CD4-positive, alpha-beta T cell treated with Interleukin-12 subunit alpha and Interleukin-12 subunit beta, for 1 hour (primary cell): ENCODE data around the gene KLB.
"Not testable (repeated sequence)": the region's sequence is repeated elsewhere in the genome, so short reads cannot be mapped to it uniquely, and the experiment has no call there.

Experiments used
- DNase-seq: peaks from one replicate; pipeline ENCODE4 v3.0.0-alpha.2; 2020

The KLB gene

DNA sequence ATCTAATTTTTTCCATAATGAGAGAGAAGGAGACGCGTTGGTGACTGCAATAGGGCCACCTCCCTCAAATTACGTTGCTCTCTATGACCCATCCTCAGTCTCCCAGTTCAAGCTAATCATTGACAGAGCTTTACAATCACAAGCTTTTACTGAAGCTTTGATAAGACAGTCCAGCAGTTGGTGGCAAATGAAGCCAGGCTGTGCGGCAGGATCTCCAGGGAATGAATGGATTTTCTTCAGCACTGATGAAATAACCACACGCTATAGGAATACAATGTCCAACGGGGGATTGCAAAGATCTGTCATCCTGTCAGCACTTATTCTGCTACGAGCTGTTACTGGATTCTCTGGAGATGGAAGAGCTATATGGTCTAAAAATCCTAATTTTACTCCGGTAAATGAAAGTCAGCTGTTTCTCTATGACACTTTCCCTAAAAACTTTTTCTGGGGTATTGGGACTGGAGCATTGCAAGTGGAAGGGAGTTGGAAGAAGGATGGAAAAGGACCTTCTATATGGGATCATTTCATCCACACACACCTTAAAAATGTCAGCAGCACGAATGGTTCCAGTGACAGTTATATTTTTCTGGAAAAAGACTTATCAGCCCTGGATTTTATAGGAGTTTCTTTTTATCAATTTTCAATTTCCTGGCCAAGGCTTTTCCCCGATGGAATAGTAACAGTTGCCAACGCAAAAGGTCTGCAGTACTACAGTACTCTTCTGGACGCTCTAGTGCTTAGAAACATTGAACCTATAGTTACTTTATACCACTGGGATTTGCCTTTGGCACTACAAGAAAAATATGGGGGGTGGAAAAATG is at the start of gene KLB:
KLB (plus strand) TSS at position 168 of the 821 bp plus-strand sequence; CDS start at position 188, 20 bp downstream.
- DNase-seq: no peak

DNA sequence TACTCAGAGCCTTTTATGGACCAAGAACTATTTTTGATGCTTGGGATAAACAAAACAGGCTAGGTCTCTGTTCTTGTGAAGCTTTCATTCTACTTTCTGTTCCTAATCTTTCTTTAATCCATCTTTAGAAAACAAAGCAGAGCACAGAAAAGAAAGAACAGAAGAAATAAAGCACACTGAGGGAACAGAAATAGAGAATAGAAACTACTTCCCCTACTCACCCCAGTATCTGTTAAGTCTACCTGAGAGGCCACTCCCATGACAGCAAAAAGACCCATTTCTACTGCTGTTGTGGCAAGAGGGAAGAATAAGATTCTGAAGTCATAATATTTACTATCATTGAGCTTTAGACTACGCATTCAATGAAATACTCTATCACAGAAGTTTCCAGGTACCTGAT is 49.7 kb upstream of the KLB start:
- peak; percentile 21 for DNase-seq

DNA sequence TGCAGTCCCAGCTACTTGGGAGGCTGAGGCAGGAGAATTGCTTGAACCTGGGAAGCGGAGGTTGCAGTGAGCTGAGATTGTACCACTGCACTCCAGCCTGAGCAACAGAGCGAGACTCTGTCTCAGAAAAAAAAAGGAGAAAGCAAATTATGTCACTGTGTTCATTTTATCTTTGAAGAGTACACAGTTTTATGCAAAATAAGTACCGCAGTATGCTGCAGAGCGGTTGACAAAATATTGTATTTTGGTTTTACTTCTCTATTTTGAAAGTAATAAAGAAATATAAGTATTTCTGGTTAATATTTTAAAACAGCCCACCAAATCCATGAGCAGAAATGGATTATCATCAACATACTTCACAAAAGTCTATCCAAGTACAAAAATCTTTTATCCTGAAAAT is 46.1 kb upstream of the KLB start:
- DNase-seq: not testable (repeated sequence)

DNA sequence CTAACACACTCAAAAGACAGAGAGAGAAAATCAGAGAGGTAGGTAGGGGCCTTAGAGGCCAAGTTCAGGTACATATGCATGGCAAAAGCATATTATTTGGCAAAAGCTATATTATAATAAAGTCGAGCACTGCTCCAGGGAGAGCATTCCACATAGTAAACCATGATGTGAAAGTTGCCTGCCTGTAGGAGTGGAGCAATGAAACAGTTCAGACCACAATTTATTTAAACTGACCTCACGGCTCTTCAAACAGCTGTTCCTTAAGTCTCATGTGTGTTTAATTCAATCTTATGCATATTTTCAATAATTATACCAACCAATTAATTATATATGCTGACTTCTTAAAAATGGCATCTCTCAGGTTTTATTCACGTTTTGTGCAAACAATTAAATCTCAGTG is 43.9 kb upstream of the KLB start:
- DNase-seq: no peak

DNA sequence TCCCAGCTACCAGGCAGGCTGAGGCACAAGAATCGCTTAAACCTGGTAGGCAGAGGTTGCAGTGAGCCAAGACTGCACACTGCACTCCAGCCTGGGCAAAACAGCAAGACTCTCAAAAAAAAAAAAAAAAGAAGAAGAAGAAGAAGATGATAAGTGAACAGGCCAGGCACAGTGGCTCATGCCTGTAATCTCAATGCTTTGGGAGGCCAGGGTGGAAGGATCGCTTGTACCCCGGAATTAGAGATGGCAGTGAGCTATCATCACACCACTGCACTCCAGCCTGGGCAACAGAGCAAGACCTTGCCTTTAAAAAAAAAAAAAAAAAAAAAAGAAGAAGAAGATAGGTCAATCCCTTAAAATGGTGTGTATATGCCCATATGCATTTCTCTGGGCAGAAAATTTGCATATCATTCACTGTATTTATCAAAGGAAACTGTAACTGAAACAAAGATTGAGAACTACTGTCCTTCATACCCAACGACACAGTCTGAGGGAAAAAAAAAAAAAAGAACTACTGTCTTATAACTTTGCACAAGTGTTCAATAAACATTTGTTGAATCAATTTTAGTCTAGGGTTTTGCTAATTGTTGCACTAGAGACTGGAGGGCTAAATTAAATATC is 42.8 kb upstream of the KLB start:
- no peak for DNase-seq

DNA sequence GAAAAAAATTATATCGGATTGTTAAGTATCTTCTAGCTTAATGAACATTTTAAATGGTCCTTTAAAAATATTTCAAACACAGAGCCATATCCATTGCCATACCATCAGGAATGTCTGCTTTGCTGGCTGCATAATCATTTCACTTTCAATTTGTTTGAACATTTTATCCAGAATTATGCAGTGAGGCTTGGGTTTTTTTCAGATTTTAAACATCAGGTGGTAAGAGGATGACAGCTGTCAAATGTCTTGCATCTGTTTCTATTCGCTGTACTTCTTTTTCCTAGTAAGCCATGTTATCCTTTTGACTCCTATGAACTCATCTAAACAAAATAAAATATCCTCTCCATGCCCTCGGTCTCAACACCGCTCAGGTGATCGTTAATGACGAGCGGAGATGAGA is 41.4 kb upstream of the KLB start:
- no peak for DNase-seq

DNA sequence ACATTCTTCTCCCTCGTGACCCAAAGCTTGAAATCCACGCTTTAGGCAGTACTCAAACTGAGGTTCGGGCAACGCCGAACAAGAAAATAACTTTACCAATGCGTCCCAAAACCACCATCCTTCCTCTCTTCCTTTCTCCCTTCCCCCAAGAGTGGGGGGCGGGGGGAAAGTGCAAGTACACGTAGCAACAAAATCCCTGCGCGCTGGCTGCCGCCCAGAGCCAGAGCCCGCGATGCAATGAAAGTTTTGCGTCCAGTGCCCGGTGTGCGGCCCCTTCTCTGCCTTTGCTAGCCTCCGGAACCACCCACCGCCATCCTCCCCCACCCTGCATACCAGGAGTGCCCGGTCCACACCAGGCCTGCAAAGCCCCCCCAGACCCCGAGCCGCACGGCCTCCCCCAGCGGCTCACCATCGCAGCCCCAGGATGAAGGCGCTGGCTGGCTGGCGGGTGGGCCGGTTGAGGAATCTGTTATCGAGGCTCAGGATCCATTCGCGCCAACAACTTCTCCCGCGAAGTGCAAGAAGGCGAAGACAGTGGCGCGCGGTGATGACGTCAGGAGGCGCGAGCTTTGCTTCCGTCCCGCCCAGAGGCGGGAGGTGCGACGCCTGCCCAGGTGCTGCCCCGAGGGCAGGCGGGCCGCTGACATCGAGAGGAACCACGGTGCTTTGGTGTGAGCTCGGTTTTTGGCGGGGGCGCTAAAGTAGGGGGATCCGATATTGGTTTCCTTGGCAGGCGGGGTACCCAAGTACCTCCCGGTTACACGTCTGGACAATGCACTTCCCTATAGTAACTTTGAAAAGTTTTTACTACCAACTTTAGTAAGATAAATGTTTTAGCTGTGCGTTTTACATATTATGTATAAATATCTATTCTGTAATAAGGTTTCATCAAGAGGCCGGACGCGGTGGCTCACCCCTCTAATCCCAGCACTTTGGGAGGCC is 40.6 kb upstream of the KLB start, which contains the start of gene RFC1:
RFC1 (minus strand) TSS at position 533 of the 942 bp plus-strand sequence; CDS start at position 412, 121 bp downstream.
- peak; percentile 92 for DNase-seq

DNA sequence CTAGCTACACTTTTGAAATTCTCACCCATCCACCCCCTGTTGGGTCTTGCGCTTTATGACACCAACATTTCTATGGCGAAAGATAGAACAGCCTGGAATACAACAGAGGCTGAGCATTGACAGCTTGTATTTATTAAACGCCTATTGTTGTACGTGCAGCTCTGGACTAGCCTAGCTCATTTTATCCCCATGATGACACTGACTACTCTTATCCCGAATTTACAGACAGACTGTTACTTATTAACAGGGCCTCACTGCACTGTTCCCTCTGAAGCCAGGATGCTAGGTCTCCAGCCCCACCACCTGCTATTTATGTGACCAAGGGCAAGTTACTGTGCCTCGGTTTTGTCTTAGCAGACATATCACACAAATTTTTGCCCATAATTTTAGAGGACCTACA is 39.6 kb upstream of the KLB start:
- DNase-seq: no peak

DNA sequence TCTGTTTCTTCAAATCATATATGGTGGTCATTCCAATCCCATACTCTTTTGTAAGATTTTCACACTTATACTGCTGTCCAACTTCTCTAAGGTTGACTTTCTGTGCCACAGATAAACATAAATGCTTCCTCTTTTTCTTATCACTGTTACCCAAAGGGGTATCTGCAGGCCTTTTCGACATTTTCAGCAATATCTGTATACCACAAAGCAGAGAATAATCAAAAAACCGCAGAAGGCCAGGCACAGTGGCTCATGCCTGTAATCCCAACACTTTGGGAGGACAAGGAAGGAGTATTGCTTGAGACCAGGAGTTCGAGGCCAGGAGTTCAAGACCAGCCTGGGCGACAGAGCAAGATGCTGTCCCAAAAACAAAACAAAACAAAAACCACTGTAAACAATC is 37.4 kb upstream of the KLB start:
- DNase-seq: no peak

DNA sequence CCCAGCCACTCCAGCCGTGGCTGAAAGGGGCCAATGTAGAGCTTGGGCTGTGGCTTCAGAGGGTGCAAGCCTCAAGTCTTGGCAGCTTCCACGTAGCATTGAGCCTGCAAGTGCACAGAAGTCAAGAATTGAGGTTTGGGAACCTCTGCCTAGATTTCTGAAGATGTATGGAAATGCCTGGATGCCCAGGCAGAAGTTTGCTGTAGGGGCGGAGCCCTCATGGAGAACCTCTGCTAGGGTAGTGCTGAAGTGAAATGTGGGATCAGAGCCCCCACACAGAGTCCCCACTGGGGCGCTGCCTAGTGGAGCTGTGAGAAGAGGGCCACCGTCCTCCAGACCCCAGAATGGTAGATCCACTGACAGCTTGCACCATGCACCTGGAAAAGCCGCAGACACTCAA is 35.5 kb upstream of the KLB start:
- DNase-seq: not testable (repeated sequence)

DNA sequence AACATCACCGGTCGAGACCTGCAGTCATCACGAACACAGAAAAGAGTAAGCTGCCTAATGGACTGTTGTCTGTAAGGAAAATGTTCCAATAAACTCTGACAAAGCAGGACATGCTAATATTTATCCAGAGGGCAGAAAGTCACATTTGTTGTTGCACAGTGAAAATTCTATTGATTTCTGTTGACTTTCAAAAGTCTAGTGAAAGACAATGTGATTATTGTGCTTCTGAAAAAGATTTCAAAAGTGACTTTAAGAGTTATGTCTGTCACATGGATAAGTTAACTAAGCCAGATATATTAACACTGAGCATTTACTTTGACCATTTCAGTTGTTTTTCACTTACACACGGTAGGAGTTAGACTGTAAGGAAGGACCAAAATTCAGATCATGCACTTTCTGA is 31.3 kb upstream of the KLB start:
- DNase-seq: no peak

DNA sequence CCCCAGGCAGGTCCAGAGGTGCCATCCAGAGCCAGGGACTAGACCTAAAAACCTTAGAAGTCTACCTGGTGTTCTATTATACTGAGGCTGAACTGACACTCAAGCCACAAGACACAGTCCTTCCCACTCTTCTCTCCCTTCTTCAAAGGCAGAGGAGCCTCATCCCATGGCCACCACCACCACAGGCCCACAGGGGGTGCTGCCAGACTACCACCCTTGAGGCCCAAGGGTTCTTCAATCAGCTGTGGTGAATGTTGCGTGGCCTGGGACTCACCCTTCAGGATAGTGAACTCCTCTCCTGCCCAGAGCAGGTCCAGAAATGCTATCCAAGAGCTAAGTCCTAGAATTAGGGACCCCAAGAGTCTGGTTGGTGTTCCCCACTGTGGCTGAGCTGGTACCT is 23.0 kb upstream of the KLB start:
- no peak for DNase-seq

DNA sequence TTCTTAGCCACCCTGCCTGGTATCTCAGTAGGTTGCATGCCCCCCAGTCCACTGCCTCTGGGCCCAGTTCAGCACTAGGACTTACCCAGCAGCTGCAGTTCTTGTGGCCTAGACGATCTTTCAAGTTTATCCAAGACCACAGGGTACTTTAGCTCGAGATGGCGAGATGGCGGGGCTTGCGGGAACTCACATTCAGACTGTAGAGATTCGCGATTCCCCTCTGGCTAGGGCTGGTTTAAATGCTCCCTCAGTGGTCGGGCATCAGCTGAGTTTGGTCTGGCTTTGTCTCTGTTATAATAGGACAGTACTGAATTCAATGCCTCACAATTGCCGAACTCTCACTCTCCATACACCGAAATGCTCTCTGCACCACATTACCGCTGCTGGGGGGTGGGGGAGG is 22.2 kb upstream of the KLB start:
- DNase-seq: no peak

DNA sequence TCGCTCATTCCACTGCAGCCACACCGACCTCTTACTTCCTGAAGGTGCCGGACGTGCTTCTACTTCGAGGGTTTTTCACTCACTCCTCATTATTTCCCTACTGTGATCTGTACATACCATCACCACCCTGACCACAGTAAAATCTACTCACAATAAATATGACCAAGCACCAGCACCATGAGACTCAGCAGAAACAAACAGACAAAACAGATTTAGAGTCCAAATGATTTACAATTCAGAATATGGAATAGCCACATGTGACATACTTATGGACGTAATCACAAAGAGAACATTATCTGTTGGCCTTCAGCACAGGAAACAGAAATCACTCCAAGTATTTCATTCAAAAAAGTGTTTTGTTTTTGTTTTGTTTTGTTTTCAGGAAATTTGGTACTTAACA is 16.1 kb upstream of the KLB start:
- no peak for DNase-seq

DNA sequence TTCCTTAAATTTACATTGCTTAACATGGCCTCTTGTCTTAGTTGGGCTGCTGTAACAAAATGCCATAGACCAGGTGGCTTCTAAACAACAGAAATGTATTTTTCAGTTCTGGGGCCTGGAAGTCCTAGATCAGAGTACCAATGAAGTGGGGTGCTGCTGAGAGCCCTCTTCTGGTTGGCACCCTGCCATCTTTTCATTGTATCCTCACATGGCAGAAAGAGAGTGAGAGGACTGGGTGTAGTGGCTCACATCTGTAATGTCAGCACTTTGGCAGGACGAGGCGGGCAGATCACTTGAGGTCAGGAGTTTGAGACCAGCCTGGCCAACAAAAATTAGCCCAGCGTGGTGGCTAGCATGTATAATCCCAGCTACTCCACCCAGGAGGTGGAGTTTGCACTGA is 12.0 kb upstream of the KLB start:
- DNase-seq: no peak

DNA sequence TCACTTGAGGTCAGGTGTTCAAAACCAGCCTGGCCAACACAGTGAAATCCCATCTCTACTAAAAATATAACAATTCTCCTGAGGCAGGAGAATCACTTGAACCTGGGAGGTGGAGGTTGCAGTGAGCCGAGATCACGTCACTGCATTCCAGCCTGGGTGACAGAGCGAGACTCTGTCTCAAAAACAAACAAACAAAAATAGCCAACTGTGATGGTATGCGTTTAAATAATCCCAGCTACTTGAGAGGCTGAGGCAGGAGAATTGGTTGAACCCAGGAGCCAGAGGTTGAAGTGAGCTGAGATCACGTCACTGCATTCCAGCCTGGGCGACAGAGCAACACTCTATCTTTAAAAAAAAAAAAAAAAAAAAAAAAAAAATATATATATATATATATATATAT is 5.1 kb upstream of the KLB start:
- DNase-seq: not testable (repeated sequence)

DNA sequence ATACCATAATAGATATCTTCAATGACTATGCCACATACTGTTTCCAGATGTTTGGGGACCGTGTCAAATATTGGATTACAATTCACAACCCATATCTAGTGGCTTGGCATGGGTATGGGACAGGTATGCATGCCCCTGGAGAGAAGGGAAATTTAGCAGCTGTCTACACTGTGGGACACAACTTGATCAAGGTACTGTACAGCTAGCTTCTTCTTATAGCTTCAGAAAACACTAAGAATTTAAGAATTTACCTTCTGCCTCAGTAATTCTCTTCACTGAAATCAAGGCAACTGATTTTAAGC is 805 bp downstream of the KLB start:
- DNase-seq: no peak

DNA sequence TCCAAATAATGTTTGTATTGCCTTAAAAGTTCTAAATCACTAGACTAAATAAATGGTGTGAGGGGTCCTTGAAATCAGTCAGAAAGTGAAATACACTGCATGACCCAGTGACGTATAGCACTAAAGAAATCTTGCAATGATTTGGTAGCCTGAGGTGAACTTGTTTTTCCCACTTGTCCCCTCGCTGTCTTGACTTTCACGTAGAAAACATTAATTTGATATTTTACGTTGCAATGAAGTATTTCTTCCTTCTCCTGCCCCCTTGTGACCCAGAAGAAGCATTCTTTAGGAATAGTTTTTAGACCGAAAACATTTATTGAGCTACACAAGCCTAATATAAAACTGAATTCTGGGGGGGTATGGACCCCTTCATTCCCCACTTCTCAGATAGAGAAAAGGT is 3.7 kb downstream of the KLB start:
- no peak for DNase-seq

DNA sequence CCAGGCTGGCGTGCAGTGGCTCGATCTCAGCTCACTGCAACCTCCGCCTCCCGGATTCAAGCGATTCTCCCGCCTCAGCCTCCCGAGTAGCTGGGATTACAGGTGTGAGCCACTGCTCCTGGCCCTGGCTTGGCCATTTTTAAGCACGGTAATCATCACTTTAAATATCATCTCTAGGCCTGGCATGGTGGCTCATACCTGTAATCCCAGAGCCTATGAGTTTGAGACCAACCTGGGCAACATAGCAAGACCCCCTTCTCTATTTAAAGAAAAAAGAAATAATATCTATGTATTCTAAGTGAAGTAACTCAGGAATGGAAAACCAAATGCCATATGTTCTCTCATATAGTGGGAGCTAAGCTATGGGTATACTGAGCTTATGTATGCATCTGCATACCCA is 4.8 kb downstream of the KLB start:
- DNase-seq: not testable (repeated sequence)

DNA sequence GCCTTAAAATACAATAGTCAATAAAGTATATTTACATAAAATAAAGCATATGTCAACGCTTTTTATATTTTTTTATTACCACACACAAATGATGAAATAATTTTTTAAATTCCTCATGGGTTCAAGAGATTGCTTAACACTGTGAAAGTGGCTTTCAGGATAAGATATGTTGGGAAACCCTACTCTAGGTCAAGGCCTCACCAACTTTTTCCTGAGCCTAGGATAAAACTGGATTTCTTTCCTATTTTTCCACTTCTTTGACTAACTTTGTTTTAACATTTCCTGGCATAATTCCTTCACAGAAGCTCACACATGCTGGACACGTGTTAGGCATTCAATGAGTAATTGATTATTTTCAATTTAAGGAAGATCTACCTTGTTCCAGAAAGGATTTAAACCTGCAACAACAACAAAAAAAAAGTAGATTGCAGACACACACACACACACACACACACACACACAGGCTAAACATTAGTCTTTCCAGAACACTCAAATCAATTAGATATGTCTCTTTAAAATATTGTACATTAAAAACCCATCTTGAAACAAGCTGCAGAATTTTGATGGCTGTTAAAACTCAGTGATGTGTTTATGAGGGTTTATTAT is 9.1 kb downstream of the KLB start:
- DNase-seq: no peak

DNA sequence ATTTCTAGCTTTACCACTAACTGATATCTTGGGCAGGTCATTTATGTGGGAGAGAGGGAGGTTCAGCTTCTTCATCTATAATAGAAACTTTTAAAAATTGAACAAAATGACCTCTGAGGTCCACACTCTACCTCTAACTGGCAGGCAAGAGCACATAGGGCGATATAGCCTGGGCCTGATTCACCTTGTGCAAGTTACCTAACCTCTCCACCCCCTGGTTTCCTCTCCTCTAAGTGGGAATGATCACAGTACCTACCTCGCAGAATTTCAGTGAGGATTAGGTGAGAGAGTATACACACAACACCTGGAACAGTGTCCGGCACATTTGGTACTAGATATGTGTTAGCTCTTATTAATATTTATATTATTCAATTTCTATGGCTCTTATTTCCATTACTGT is 15.5 kb downstream of the KLB start:
- DNase-seq: no peak

DNA sequence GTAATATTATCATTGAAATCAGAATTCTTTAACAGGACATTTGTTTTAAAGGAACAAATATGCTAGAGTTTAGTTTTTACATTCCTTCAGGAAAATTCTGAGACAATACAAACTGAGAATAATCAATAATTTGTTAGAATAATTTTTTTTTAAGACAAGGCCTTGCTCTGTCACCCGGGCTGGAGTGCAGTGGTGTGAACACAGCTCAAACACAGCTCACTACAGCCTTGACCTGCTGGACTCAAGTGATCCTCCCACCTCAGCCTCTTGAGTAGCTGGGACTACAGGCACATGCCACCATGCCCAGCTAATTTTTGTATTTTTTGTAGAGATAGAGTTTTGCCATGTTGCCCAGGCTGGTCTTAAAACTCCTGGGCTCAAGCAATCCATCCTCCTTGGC is 18.6 kb downstream of the KLB start:
- not testable (repeated sequence) for DNase-seq

DNA sequence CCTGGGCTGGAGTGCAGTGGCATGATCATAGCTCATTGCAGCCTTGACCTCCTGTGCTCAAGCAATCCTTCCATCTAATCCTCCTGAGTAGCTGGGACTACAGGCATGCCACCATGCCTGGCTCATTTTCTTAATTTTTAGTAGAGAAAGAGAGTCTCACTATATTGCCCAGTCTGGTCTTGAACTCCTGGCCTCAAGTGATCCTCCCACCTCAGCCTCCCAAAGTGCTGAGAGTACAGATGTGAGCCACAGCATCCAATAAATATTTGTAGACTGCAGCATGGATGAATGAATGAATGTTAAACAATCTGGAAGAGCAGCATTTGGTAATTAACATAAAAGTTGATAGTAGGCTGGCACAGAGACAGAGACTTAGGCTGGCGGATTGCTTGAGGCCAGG is 20.0 kb downstream of the KLB start:
- no peak for DNase-seq
